Subcutaneous adipose tissue (tissue), 4 donors: ENCODE results near the gene ZNF75A. TPM values are rescaled to one million over a fixed set of nuclear protein-coding genes. Genes with fewer than 3 reads are reported as not detected.

Experiments used
- total RNA-seq, 4 donors: library from RNA; depleted of rRNA; stranded (reverse); fragments of >200 nt; gene quantifications; one replicate each; pipeline ENCODE4 v1.1.0, GENCODE V29; 2016
- TF ChIP-seq, protein P1 (sequence below): fragments of 450-650 bp; IDR thresholded peaks from one replicate; pipeline ENCODE4 v1.5.1; 2016; ENCODE audit warnings: low read depth, mild to moderate bottlenecking, control low read depth, antibody characterized with exemption, moderate library complexity

ZNF75A gene
- total RNA-seq, 4 donors from 2014 or later: 14.8 to 25.4 (median 18.4) TPM

DNA sequence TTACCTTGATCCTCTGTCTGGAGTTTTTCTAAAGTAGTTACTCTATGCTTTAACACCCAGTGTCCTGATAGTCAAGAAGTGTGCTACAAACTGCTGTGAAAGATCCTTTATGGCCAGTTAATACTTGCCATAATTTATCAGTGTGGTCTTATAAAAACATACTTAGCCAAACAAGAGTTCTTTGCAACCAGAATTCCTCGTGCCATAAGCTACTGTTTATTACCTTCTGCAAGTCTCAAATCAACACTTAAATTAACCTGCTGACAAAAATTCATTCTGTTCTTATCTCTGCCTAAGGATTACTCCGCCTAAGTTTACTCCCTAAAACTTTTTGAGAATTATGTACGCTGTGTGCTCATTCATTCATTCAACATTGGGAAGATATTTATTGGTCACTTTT, 22.8 kb downstream of the ZNF75A start:
- TF ChIP-seq, protein P1, sequence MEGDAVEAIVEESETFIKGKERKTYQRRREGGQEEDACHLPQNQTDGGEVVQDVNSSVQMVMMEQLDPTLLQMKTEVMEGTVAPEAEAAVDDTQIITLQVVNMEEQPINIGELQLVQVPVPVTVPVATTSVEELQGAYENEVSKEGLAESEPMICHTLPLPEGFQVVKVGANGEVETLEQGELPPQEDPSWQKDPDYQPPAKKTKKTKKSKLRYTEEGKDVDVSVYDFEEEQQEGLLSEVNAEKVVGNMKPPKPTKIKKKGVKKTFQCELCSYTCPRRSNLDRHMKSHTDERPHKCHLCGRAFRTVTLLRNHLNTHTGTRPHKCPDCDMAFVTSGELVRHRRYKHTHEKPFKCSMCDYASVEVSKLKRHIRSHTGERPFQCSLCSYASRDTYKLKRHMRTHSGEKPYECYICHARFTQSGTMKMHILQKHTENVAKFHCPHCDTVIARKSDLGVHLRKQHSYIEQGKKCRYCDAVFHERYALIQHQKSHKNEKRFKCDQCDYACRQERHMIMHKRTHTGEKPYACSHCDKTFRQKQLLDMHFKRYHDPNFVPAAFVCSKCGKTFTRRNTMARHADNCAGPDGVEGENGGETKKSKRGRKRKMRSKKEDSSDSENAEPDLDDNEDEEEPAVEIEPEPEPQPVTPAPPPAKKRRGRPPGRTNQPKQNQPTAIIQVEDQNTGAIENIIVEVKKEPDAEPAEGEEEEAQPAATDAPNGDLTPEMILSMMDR: no peak

GRCh38 chr16:3328643-3329042, 23.3 kb downstream of the ZNF75A start:
- TF ChIP-seq, protein P1: no peak

DNA sequence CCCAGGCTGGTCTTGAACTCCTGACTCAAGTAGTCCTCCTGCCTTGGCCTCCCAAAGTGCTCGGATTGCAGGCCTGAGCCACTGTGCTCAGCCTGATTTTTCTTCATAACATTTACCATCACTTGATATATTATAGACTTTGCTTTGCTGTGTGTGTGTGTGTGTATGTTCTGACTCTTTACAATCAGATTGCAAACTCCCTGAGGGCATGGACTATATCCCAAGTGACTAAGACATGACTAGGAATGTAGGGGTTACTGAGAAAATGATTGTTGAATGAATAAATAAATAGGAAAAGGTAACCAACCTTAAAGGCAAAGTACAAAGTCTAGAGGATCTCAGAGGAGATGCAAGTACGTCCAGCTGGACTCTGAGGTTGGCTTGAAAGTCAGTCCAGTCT, 40.7 kb downstream of the ZNF75A start:
- TF ChIP-seq, protein P1: no peak

DNA sequence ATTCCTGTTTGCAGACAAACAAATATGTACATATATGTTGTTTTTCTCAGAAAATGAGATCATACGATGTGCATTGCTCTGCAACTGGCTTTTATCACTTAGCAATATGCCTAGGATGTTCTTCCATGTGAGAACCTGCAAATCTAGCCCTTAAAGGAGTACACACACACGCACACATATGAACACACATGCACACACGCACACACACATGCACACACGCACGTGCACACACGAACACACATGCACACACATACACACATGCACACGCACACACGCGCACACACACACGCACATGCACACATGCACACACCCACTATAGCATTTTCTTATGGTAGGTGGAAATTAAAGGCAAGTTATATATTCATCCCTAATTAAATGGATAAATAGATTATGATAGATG, 42.3 kb downstream of the ZNF75A start:
- TF ChIP-seq, protein P1: no peak

DNA sequence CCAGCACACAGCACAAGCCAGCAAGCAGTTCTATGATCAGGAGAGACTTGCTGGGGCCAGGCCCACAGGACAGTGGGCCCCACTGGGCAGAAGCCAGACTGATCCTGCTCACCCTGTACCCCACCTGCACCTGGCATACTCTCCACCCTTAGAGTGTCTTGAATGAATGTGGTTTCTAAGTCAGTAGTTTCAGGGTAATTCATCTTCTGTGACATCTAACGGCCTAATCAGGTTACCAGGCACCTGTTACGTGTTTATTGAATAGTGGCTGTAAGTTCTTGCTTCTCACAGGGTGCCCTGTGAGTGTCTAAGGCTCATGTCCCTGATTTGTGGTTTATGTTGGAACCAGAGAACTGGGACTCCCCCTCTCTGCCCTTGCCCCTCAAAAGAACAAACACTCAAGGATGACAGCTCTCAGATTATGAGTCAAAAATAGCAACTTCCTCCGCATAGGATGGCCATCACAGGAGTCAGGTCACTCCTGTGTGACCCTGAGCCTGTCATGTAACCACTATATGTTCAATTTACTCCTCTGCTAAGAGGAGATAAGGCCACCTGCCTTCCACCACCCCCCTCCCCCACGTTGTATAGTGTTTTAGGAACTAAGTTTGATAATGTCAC, 43.4 kb downstream of the ZNF75A start:
- TF ChIP-seq, protein P1: no peak

GRCh38 chr16:3349175-3349574, 43.9 kb downstream of the ZNF75A start:
- TF ChIP-seq, protein P1: no peak

- TF ChIP-seq, protein P1: no peak
Observed at GRCh38 chr16:3355589-3355988, 50.3 kb downstream of the ZNF75A start, which contains the start of gene OR2C1. Gene OR2C1, plus strand, starts transcription at chr16:3355889. Its CDS starts 52 bp downstream, at chr16:3355941.
